Osteocyte (in vitro differentiated cells): Measurements from ENCODE around the gene TGFA. TPM values are rescaled to one million over a fixed set of nuclear protein-coding genes. Genes with fewer than 3 reads are reported as not detected.
A peak's percentile ranks its signal among the peaks of the same experiment; 100 is the strongest.
"Not testable (repeated sequence)": the region's sequence is repeated elsewhere in the genome, so short reads cannot be mapped to it uniquely, and the experiment has no call there.

Experiments used
- DNase-seq: peaks from one replicate; pipeline ENCODE4 v3.0.0; 2021; ENCODE audit warnings: mixed read lengths; ENCODE audit not compliant: unreplicated experiment; ENCODE audit errors: extremely low spot score
- H3K27ac Mint-ChIP-seq: one replicate; pipeline ENCODE4 v1.8.0; 2021; ENCODE audit warnings: mild to moderate bottlenecking, mixed read lengths; ENCODE audit not compliant: unreplicated experiment
- H3K27me3 Mint-ChIP-seq: one replicate; pipeline ENCODE4 v1.8.0; 2021; ENCODE audit warnings: mixed read lengths; ENCODE audit not compliant: unreplicated experiment
- H3K36me3 Mint-ChIP-seq: one replicate; pipeline ENCODE4 v1.8.0; 2021; ENCODE audit warnings: mixed read lengths; ENCODE audit not compliant: unreplicated experiment
- H3K4me1 Mint-ChIP-seq: one replicate; pipeline ENCODE4 v1.8.0; 2021; ENCODE audit warnings: mixed read lengths; ENCODE audit not compliant: unreplicated experiment
- H3K4me3 Mint-ChIP-seq: one replicate; pipeline ENCODE4 v1.8.0; 2021; ENCODE audit warnings: mild to moderate bottlenecking, moderate library complexity, mixed read lengths; ENCODE audit not compliant: unreplicated experiment
- H3K9me3 Mint-ChIP-seq: one replicate; pipeline ENCODE4 v1.8.0; 2021; ENCODE audit warnings: mixed read lengths; ENCODE audit not compliant: unreplicated experiment
- CTCF ChIP-seq: fragments of 200-600 bp; sonication (generic); IDR thresholded peaks from 2 replicates; pipeline ENCODE4 v1.5.0; 2021; ENCODE audit warnings: antibody characterized with exemption, mild to moderate bottlenecking, moderate library complexity
- total RNA-seq: library from RNA; stranded (reverse); gene quantifications from 2 replicates; pipeline ENCODE4 v1.2.1, GENCODE V29; 2021

Gene TGFA
- total RNA-seq, 1 donor from 2014 or later, result 0.08 TPM

- no peak overlapping the region for H3K27ac Mint-ChIP-seq
- H3K9me3 Mint-ChIP-seq, result no peaks in the 10 kb centered on the region
- H3K4me3 Mint-ChIP-seq, result no peak overlapping the region
- peak; percentile 51 for DNase-seq
- no peak for TF ChIP-seq CTCF
- H3K27me3 Mint-ChIP-seq, result peaks cover 27% of the 10 kb centered on the region
- no peaks in the 10 kb centered on the region for H3K4me1 Mint-ChIP-seq
- H3K36me3 Mint-ChIP-seq, result no peaks in the 10 kb centered on the region
Observed at GRCh38 chr2:70469435-70469834, 84.2 kb downstream of the TGFA start.

GRCh38 chr2:70468878-70469277 lies 84.7 kb downstream of the TGFA start:
- Mint-ChIP-seq H3K27me3 (peaks cover 22% of the 10 kb centered on the region), H3K4me1 (no peaks in the 10 kb centered on the region), H3K9me3 (no peaks in the 10 kb centered on the region), H3K36me3 (no peaks in the 10 kb centered on the region), H3K27ac (no peak overlapping the region), H3K4me3 (no peak overlapping the region)
- TF ChIP-seq CTCF, result no peak
- peak; percentile 42 for DNase-seq

- TF ChIP-seq CTCF, result no peak
- H3K4me1 Mint-ChIP-seq, result no peaks in the 10 kb centered on the region
- H3K9me3 Mint-ChIP-seq, result no peaks in the 10 kb centered on the region
- H3K27me3 Mint-ChIP-seq, result peaks cover 16% of the 10 kb centered on the region
- peak; percentile 69 for DNase-seq
- no peak overlapping the region for H3K27ac Mint-ChIP-seq
- no peaks in the 10 kb centered on the region for H3K36me3 Mint-ChIP-seq
- H3K4me3 Mint-ChIP-seq, result no peak overlapping the region
Observed at GRCh38 chr2:70467831-70468779, 85.5 kb downstream of the TGFA start.

- Mint-ChIP-seq H3K36me3 (no peaks in the 10 kb centered on the region), H3K27me3 (peaks cover 14% of the 10 kb centered on the region), H3K4me1 (no peaks in the 10 kb centered on the region), H3K27ac (no peak overlapping the region), H3K4me3 (no peak overlapping the region), H3K9me3 (no peaks in the 10 kb centered on the region)
- no peak for DNase-seq
- TF ChIP-seq CTCF, result no peak
Observed at GRCh38 chr2:70467237-70467636, 86.4 kb downstream of the TGFA start.

- DNase-seq, H3K9me3 Mint-ChIP-seq, H3K4me1 Mint-ChIP-seq, H3K36me3 Mint-ChIP-seq, H3K27ac Mint-ChIP-seq, H3K4me3 Mint-ChIP-seq: not testable (repeated sequence)
- peaks cover 11% of the 10 kb centered on the region for H3K27me3 Mint-ChIP-seq
Observed at GRCh38 chr2:70466647-70467046, 87.0 kb downstream of the TGFA start.
